ENCODE measurements around the gene S100A11. TPM values are rescaled to one million over a fixed set of nuclear protein-coding genes. Genes with fewer than 3 reads are reported as not detected.

The S100A11 gene
- total and polyA plus RNA-seq, 9 of the 15 experiments (the other 6 are each of a cell fraction or from before 2014, with no cell fraction given): 131 to 808 (median 235) TPM

DNA sequence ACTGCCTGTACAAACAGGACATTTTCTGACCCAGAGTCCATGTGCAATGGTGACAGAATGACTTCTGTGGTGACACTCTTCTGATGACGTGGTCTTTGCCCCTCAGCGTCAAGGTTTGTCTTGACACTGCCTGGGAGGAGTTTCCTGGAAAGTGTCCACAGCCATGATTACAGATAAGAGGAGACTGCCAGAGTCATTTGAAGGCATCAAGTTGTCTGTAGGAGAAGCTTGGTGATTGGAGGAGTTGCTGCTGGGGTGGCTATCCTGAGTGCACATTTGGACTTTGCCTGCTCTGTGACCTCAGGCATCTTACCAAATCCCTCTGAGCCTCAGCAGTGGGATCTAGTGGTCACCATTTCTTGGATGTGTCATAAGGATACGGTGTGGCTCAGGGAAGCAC, 34.3 kb upstream of the S100A11 start (continued):
- TF ChIP-seq, protein P1, sequence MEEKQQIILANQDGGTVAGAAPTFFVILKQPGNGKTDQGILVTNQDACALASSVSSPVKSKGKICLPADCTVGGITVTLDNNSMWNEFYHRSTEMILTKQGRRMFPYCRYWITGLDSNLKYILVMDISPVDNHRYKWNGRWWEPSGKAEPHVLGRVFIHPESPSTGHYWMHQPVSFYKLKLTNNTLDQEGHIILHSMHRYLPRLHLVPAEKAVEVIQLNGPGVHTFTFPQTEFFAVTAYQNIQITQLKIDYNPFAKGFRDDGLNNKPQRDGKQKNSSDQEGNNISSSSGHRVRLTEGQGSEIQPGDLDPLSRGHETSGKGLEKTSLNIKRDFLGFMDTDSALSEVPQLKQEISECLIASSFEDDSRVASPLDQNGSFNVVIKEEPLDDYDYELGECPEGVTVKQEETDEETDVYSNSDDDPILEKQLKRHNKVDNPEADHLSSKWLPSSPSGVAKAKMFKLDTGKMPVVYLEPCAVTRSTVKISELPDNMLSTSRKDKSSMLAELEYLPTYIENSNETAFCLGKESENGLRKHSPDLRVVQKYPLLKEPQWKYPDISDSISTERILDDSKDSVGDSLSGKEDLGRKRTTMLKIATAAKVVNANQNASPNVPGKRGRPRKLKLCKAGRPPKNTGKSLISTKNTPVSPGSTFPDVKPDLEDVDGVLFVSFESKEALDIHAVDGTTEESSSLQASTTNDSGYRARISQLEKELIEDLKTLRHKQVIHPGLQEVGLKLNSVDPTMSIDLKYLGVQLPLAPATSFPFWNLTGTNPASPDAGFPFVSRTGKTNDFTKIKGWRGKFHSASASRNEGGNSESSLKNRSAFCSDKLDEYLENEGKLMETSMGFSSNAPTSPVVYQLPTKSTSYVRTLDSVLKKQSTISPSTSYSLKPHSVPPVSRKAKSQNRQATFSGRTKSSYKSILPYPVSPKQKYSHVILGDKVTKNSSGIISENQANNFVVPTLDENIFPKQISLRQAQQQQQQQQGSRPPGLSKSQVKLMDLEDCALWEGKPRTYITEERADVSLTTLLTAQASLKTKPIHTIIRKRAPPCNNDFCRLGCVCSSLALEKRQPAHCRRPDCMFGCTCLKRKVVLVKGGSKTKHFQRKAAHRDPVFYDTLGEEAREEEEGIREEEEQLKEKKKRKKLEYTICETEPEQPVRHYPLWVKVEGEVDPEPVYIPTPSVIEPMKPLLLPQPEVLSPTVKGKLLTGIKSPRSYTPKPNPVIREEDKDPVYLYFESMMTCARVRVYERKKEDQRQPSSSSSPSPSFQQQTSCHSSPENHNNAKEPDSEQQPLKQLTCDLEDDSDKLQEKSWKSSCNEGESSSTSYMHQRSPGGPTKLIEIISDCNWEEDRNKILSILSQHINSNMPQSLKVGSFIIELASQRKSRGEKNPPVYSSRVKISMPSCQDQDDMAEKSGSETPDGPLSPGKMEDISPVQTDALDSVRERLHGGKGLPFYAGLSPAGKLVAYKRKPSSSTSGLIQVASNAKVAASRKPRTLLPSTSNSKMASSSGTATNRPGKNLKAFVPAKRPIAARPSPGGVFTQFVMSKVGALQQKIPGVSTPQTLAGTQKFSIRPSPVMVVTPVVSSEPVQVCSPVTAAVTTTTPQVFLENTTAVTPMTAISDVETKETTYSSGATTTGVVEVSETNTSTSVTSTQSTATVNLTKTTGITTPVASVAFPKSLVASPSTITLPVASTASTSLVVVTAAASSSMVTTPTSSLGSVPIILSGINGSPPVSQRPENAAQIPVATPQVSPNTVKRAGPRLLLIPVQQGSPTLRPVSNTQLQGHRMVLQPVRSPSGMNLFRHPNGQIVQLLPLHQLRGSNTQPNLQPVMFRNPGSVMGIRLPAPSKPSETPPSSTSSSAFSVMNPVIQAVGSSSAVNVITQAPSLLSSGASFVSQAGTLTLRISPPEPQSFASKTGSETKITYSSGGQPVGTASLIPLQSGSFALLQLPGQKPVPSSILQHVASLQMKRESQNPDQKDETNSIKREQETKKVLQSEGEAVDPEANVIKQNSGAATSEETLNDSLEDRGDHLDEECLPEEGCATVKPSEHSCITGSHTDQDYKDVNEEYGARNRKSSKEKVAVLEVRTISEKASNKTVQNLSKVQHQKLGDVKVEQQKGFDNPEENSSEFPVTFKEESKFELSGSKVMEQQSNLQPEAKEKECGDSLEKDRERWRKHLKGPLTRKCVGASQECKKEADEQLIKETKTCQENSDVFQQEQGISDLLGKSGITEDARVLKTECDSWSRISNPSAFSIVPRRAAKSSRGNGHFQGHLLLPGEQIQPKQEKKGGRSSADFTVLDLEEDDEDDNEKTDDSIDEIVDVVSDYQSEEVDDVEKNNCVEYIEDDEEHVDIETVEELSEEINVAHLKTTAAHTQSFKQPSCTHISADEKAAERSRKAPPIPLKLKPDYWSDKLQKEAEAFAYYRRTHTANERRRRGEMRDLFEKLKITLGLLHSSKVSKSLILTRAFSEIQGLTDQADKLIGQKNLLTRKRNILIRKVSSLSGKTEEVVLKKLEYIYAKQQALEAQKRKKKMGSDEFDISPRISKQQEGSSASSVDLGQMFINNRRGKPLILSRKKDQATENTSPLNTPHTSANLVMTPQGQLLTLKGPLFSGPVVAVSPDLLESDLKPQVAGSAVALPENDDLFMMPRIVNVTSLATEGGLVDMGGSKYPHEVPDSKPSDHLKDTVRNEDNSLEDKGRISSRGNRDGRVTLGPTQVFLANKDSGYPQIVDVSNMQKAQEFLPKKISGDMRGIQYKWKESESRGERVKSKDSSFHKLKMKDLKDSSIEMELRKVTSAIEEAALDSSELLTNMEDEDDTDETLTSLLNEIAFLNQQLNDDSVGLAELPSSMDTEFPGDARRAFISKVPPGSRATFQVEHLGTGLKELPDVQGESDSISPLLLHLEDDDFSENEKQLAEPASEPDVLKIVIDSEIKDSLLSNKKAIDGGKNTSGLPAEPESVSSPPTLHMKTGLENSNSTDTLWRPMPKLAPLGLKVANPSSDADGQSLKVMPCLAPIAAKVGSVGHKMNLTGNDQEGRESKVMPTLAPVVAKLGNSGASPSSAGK (IDR thresholded peaks at IDR 0.05): peak; percentile 71
- TF ChIP-seq, protein P2, sequence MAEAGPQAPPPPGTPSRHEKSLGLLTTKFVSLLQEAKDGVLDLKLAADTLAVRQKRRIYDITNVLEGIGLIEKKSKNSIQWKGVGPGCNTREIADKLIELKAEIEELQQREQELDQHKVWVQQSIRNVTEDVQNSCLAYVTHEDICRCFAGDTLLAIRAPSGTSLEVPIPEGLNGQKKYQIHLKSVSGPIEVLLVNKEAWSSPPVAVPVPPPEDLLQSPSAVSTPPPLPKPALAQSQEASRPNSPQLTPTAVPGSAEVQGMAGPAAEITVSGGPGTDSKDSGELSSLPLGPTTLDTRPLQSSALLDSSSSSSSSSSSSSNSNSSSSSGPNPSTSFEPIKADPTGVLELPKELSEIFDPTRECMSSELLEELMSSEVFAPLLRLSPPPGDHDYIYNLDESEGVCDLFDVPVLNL (CRISPR knock-in tag; IDR thresholded peaks at IDR 0.05; ENCODE audit: low read depth): no peak
- no peak for TF ChIP-seq PHB2 (IDR thresholded peaks at IDR 0.05; ENCODE audit: low read depth)
- no peak for TF ChIP-seq GATA2 (CRISPR knock-in tag; IDR thresholded peaks at IDR 0.05)
- TF ChIP-seq FOXK2 (conservative IDR thresholded peaks at IDR 0.05 in 1 of 2, IDR thresholded peaks at IDR 0.05 in 1 of 2; ENCODE audit: low read depth in 2 of 2): peak in 1 of 2 experiments; percentile 47; a peak in 1 of 4 replicates
- no peak for TF ChIP-seq MTA1 (IDR thresholded peaks at IDR 0.05; ENCODE audit: borderline replicate concordance)
- no peak for TF ChIP-seq ZNF583 (CRISPR knock-in tag; IDR thresholded peaks at IDR 0.05)
- peak; percentile 23 for TF ChIP-seq TBP (optimal IDR thresholded peaks at IDR 0.05; ENCODE audit: low read depth, low read length)
- TF ChIP-seq, protein P3, sequence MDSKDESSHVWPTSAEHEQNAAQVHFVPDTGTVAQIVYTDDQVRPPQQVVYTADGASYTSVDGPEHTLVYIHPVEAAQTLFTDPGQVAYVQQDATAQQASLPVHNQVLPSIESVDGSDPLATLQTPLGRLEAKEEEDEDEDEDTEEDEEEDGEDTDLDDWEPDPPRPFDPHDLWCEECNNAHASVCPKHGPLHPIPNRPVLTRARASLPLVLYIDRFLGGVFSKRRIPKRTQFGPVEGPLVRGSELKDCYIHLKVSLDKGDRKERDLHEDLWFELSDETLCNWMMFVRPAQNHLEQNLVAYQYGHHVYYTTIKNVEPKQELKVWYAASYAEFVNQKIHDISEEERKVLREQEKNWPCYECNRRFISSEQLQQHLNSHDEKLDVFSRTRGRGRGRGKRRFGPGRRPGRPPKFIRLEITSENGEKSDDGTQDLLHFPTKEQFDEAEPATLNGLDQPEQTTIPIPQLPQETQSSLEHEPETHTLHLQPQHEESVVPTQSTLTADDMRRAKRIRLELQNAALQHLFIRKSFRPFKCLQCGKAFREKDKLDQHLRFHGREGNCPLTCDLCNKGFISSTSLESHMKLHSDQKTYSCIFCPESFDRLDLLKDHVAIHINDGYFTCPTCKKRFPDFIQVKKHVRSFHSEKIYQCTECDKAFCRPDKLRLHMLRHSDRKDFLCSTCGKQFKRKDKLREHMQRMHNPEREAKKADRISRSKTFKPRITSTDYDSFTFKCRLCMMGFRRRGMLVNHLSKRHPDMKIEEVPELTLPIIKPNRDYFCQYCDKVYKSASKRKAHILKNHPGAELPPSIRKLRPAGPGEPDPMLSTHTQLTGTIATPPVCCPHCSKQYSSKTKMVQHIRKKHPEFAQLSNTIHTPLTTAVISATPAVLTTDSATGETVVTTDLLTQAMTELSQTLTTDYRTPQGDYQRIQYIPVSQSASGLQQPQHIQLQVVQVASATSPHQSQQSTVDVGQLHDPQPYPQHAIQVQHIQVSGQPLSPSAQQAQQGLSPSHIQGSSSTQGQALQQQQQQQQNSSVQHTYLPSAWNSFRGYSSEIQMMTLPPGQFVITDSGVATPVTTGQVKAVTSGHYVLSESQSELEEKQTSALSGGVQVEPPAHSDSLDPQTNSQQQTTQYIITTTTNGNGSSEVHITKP (IDR thresholded peaks at IDR 0.05; ENCODE audit: partially characterized antibody): no peak
- TF ChIP-seq RFX7 (CRISPR knock-in tag; IDR thresholded peaks at IDR 0.05): no peak
- peak; percentile 58; the same call in 1 of the 2 replicates for TF ChIP-seq ATF1 (CRISPR knock-in tag; IDR thresholded peaks at IDR 0.05)
- peak; percentile 96 for TF ChIP-seq ATF1 (tag; IDR thresholded peaks at IDR 0.05)
- no peak for TF ChIP-seq OTX1 (CRISPR knock-in tag; IDR thresholded peaks at IDR 0.05)
- TF ChIP-seq TAF1 (IDR thresholded peaks at IDR 0.05; ENCODE audit: control insufficient read depth, extremely low read depth, insufficient read depth, low read length, severe bottlenecking): no peak
